SK-N-SH treated with all-trans-retinoic acid at 6 μM for 48 hours (cell line): Measurements from ENCODE around the gene CHURC1.

Source experiments
- PATZ1 ChIP-seq: fragments of 250-450 bp; sonication (Bioruptor Pico); IDR thresholded peaks from 2 replicates; pipeline ENCODE4 v1.8.0; 2020; ENCODE audit warnings: mild to moderate bottlenecking, moderate library complexity, borderline replicate concordance
- POU6F1 ChIP-seq: fragments of 250-450 bp; sonication (Bioruptor Pico); IDR thresholded peaks from 2 replicates; pipeline ENCODE4 v1.8.0; 2021; ENCODE audit warnings: low read depth, mild to moderate bottlenecking, moderate library complexity, borderline replicate concordance
- PPARA ChIP-seq: fragments of 250-450 bp; sonication (Bioruptor Pico); IDR thresholded peaks from 2 replicates; pipeline ENCODE4 v1.5.0; 2020; ENCODE audit warnings: mild to moderate bottlenecking, borderline replicate concordance
- TSHZ2 ChIP-seq: fragments of 250-450 bp; sonication (Bioruptor Pico); IDR thresholded peaks from 2 replicates; pipeline ENCODE4 v1.5.0; 2020; ENCODE audit warnings: mild to moderate bottlenecking, moderate library complexity
- ZFP30 ChIP-seq: fragments of 450-650 bp; formaldehyde crosslinking; IDR thresholded peaks from 2 replicates; pipeline ENCODE4 v1.5.0; 2022; ENCODE audit warnings: mild to moderate bottlenecking, moderate library complexity
- ZNF70 ChIP-seq: fragments of 450-650 bp; formaldehyde crosslinking; IDR thresholded peaks from 2 replicates; pipeline ENCODE4 v1.5.0; 2020; ENCODE audit warnings: mild to moderate bottlenecking, moderate library complexity

- TF ChIP-seq POU6F1 (CRISPR knock-in tag) (no peak), PATZ1 (CRISPR knock-in tag) (no peak), ZNF70 (CRISPR knock-in tag) (no peak), PPARA (CRISPR knock-in tag) (no peak), TSHZ2 (CRISPR knock-in tag) (no peak), ZFP30 (no peak)
Measured at GRCh38 chr14:64923015-64923414, 8.8 kb downstream of the CHURC1 start.
